Middle frontal gyrus (tissue), 1 donor: ENCODE results near the gene ATP5PO.
"Not testable (repeated sequence)": the region's sequence is repeated elsewhere in the genome, so short reads cannot be mapped to it uniquely, and the experiment has no call there.

Experiments used
- DNase-seq: peaks from one replicate; pipeline ENCODE4 v3.0.0-alpha.2; 2015; ENCODE audit warnings: low spot score; ENCODE audit errors: extremely low spot score

ATP5PO gene

GRCh38 chr21:33869873-33870272 lies 45.7 kb downstream of the ATP5PO start:
- DNase-seq = no peak

DNA sequence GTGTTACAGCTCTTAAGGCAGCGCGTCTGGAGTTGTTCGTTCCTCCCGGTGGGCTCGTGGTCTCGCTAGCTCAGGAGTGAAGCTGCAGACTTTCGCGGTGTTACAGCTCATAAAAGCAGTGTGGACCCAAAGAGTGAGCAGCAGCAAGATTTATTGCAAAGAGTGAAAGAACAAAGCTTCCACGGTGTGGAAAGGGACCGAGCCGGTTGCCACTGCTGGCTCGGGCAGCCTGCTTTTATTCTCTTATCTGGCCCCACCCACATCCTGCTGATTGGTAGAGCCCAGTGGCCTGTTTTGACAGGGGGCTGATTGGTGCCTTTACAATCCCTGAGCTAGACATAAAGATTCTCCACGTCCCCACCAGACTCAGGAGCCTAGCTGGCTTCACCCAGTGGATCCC lies 47.7 kb downstream of the ATP5PO start:
- not testable (repeated sequence) for DNase-seq

DNA sequence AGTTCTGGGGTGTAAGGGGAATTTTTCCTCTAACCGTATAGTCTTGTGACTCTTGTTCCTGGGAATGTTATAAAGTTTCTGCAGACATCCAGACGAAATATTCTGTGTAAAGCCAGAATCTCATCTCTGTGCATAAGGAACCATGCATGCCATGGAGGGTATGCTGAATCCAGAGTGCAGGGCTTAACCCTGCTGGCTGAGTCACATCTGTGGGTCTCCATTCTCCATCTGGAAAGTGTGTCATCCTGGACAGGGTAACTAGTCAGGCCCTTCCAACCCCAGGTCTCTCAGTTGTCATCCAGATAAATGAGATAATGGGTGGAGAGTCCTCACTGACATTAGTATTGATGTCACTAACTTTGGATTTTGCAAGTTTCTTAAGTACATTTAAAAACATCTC lies 48.8 kb downstream of the ATP5PO start:
- DNase-seq = no peak

GRCh38 chr21:33865996-33866575 lies 49.5 kb downstream of the ATP5PO start:
- DNase-seq = no peak

- no peak for DNase-seq
Measured at GRCh38 chr21:33865176-33865575, 50.4 kb downstream of the ATP5PO start.

GRCh38 chr21:33864150-33864549 lies 51.5 kb downstream of the ATP5PO start:
- no peak for DNase-seq

DNA sequence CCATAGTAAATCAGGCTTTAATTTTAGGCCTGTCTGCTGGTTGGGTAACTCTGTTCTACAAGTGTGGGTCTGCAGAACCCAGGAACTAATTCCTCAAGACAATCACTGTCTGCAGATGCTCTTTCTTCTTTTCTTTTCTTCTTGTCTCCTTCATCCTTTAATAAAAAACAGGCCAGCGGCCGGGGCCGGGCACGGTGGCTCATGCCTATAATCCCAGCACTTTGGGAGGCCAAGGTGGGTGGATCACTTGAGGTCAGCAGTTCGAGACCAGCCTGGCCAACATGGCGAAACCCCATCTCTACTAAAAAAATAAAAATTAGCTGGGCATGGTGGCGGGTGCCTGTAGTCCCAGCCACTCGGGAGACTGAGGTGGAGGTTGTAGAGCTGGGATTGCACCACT lies 52.4 kb downstream of the ATP5PO start:
- not testable (repeated sequence) for DNase-seq

DNA sequence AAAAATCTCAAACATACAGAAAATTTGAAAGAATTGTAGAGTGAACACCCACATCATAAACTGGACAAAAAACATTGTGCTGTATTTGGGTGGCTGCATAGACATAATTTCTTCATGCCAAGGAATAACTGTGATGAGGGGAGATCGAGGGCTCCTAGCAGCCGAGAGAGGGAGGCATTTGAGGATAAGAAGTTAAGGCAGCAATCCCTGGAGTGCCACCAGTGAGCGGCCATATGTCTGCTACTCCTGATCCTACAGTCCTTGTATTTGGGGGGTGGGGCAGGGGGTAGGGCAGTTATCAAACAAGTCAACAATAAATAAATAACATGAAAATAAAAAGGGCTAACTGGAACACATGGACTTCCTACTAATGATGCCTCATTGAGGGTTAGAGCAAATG lies 54.5 kb downstream of the ATP5PO start:
- no peak for DNase-seq

DNA sequence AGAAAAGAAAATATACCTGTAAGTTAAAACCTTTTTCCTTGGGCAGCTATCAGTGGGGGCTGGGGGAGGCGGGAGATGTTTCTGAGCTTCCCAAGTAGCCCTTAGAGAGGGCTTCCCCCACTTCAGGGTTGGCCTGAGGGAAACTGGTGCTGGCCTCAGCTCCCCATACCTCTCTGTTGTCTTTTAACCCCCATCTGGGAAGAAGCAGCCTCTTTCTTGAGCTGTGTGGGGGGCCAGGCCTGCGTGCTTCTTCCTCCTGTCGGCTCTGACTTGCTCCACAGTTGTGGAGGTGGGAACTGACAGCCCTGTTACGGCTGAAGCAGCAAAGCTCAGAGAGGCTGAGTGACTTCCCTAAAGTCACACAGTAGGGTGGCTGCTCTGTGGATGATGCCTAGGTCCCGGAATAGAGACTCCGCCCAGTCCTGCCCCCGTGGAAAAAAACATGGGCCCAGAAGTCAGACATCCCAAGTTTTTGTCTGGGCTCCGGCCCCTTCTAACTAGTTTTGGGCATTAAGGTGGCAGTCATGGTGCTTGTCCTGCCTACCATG lies 55.2 kb downstream of the ATP5PO start:
- no peak for DNase-seq

GRCh38 chr21:33859373-33860102 lies 56.1 kb downstream of the ATP5PO start:
- no peak for DNase-seq

- DNase-seq = no peak
Measured at GRCh38 chr21:33858667-33859372, 56.8 kb downstream of the ATP5PO start.

GRCh38 chr21:33857846-33858666 lies 57.5 kb downstream of the ATP5PO start:
- DNase-seq = no peak

DNA sequence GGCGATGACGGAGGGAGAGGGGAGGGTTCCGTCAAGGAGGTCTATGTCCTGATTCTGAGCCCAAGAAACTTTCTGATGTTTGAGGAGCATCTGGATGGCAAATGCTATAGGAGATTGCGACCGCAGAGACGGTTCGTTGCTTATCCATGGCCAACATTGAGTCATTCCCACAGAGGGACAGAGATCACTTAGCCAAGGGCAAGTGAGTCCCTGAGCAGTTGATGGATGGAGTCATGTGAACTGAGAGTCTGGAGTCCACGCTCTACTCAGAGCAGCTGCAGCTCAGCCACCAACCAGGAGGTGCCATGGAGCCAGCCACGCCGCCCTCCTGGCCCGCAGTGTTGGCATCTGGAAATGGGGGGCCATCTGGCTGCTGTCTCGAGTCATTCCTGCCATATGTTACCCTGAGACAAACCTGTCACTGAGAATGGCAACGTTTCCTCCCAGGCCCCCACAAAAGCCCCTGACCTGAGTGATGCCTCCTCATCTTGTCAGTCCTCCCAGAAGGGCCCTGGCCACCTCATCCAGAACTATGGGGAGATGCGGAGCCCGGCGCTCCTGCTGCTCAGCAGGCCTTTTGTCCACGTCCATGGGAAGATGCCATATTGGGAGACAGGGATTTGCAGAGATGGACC lies 58.6 kb downstream of the ATP5PO start:
- DNase-seq = no peak

- DNase-seq = no peak
Measured at GRCh38 chr21:33855190-33855589, 60.4 kb downstream of the ATP5PO start.

- no peak for DNase-seq
Measured at GRCh38 chr21:33854604-33855003, 61.0 kb downstream of the ATP5PO start.
